22Rv1 (cell line): ENCODE data around the gene CAB39L.

Source experiments
- ZFX ChIP-seq: fragments of 450-650 bp; IDR thresholded peaks from 2 replicates; pipeline ENCODE4 v1.6.1; 2017; ENCODE audit warnings: antibody characterized with exemption, borderline replicate concordance
- TF ChIP-seq, protein P1 (sequence below): fragments of 450-650 bp; IDR thresholded peaks from 2 replicates; pipeline ENCODE4 v1.5.1; 2017; ENCODE audit warnings: mild to moderate bottlenecking

DNA sequence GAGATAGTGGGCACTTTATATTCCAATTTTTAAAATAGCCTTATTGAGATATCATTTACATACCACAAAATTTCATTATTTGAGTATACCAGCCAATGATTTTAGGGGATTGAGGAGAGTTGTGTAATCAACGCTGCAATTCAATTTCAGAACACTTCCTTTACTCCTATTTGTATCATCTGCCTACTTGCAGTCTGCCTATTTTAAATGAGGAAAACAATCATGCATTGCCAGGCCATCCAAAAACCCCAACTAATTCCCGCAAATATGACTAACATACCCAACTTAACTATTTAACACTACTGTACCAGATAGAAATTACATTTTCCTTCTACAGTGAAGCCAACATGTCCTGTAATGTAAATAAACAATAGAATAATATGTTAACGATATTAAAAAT lies 26.7 kb downstream of the CAB39L start:
- TF ChIP-seq, protein P1, sequence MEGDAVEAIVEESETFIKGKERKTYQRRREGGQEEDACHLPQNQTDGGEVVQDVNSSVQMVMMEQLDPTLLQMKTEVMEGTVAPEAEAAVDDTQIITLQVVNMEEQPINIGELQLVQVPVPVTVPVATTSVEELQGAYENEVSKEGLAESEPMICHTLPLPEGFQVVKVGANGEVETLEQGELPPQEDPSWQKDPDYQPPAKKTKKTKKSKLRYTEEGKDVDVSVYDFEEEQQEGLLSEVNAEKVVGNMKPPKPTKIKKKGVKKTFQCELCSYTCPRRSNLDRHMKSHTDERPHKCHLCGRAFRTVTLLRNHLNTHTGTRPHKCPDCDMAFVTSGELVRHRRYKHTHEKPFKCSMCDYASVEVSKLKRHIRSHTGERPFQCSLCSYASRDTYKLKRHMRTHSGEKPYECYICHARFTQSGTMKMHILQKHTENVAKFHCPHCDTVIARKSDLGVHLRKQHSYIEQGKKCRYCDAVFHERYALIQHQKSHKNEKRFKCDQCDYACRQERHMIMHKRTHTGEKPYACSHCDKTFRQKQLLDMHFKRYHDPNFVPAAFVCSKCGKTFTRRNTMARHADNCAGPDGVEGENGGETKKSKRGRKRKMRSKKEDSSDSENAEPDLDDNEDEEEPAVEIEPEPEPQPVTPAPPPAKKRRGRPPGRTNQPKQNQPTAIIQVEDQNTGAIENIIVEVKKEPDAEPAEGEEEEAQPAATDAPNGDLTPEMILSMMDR = no peak
- no peak for TF ChIP-seq ZFX
